Endothelial cell of umbilical vein (primary cell): ENCODE data around the gene SYN1. TPM values are rescaled to one million over a fixed set of nuclear protein-coding genes. Genes with fewer than 3 reads are reported as not detected.

Experiments used
- BruUV-seq: library from RNA; stranded (reverse); fragments of 400-500 nt; replicated peaks from 2 replicates; lab custom pipeline; 2021; lab: Mats Ljungman, UMichigan
- CTCF ChIA-PET: fragments of 300-600, 350-600 bp; sonication (Branson Sonifier 250); formaldehyde crosslinking; loops from one replicate; lab custom pipeline; 2021; ENCODE audit warnings: antibody characterized with exemption, inconsistent platforms; lab: Charles Lee
- POLR2A ChIA-PET: fragments of 300-600, 350-600 bp; sonication (Branson Sonifier 250); formaldehyde crosslinking; loops from one replicate; lab custom pipeline; 2021; ENCODE audit warnings: antibody characterized with exemption, inconsistent platforms; lab: Charles Lee
- DNase-seq: peaks from one replicate; pipeline ENCODE4 v3.0.0-alpha.2; 2011; ENCODE audit warnings: low read depth, low spot score
- FAIRE-seq: peaks from 2 replicates; lab custom pipeline; 2011; peaks lifted over from hg19 to GRCh38; lab: Jason Lieb, UNC
- H2AFZ ChIP-seq: 2 replicates; pipeline ENCODE4 v1.6.0; 2012; ENCODE audit warnings: low read depth, low read length, control low read depth, inconsistent platforms
- H3K27ac ChIP-seq: 2 replicates; pipeline ENCODE4 v1.5.1; 2011; ENCODE audit warnings: low read depth, mild to moderate bottlenecking, control low read depth, low read length, moderate library complexity; ENCODE audit not compliant: insufficient read depth
- H3K27me3 ChIP-seq, 2 experiments: 2 replicates each; pipeline versions ENCODE4 v1.6.0 to v1.6.1; 2011; ENCODE audit warnings: low read length in 2 of 2, mixed read lengths in 1 of 2; ENCODE audit not compliant: control insufficient read depth in 2 of 2, insufficient read depth in 2 of 2
- H3K36me3 ChIP-seq, 2 experiments: 2 replicates in 1 of 2; 3 replicates in 1 of 2; pipeline ENCODE4 v1.5.1; 2011; ENCODE audit warnings: low read length in 2 of 2, mild to moderate bottlenecking in 1 of 2, moderate library complexity in 1 of 2; ENCODE audit not compliant: control insufficient read depth in 2 of 2, insufficient read depth in 2 of 2; ENCODE audit errors: extremely low read depth in 1 of 2
- H3K4me1 ChIP-seq: 3 replicates; pipeline ENCODE4 v1.5.1; 2011; ENCODE audit warnings: mild to moderate bottlenecking, low read length; ENCODE audit not compliant: control insufficient read depth, insufficient read depth; ENCODE audit errors: extremely low read depth
- H3K4me2 ChIP-seq: 2 replicates; pipeline ENCODE4 v1.6.1; 2011; ENCODE audit warnings: low read length, control low read depth, mixed read lengths; ENCODE audit not compliant: insufficient read depth
- H3K4me3 ChIP-seq, 3 experiments: fragments of 200-600 bp in 1 of 3; sonication (generic), shearing (Covaris generic) in 1 of 3; replicated peaks in 1 of 3; 2 replicates each; pipeline ENCODE4 v1.5.1; 2011 to 2016; ENCODE audit warnings: control low read depth in 3 of 3, low read length in 3 of 3, mild to moderate bottlenecking in 2 of 3, inconsistent platforms in 1 of 3, low read depth in 1 of 3, moderate library complexity in 1 of 3; ENCODE audit not compliant: insufficient read depth in 1 of 3
- H3K79me2 ChIP-seq: 2 replicates; pipeline ENCODE4 v1.6.0; 2012; ENCODE audit warnings: low read length, inconsistent platforms; ENCODE audit not compliant: control insufficient read depth, insufficient read depth
- H3K9ac ChIP-seq: replicated peaks from 2 replicates; pipeline ENCODE3; 2011; ENCODE audit warnings: low read length, control low read depth; ENCODE audit not compliant: insufficient read depth; ENCODE audit errors: extremely low read depth
- H3K9me1 ChIP-seq: replicated peaks from 3 replicates; pipeline ENCODE4 v1.6.0; 2011; ENCODE audit warnings: mild to moderate bottlenecking, low read length; ENCODE audit not compliant: control insufficient read depth, insufficient read depth; ENCODE audit errors: extremely low read depth
- H3K9me3 ChIP-seq: replicated peaks from 2 replicates; pipeline ENCODE4 v1.5.1; 2012; ENCODE audit warnings: low read length, inconsistent platforms; ENCODE audit not compliant: control insufficient read depth, insufficient read depth
- H4K20me1 ChIP-seq: replicated peaks from 2 replicates; pipeline ENCODE3; 2011; ENCODE audit warnings: mild to moderate bottlenecking, low read length; ENCODE audit not compliant: control insufficient read depth, insufficient read depth; ENCODE audit errors: extremely low read depth
- EZH2 ChIP-seq: IDR thresholded peaks from 2 replicates; pipeline ENCODE4 v1.6.1; 2012; ENCODE audit warnings: borderline replicate concordance, low read depth, mild to moderate bottlenecking, moderate library complexity, low read length, inconsistent platforms; ENCODE audit not compliant: severe bottlenecking
- FOS ChIP-seq: IDR thresholded peaks from 2 replicates; pipeline ENCODE4 v1.6.1; 2011; ENCODE audit warnings: mild to moderate bottlenecking, low read length, moderate library complexity, borderline replicate concordance; ENCODE audit not compliant: insufficient read depth
- GATA2 ChIP-seq: IDR thresholded peaks from 2 replicates; pipeline ENCODE4 v1.7.0; 2011; ENCODE audit warnings: low read depth, mild to moderate bottlenecking, moderate library complexity, mixed read lengths, low read length; ENCODE audit not compliant: insufficient read length, insufficient read depth
- JUN ChIP-seq: IDR thresholded peaks from 2 replicates; pipeline ENCODE4 v1.6.1; 2011; ENCODE audit warnings: borderline replicate concordance, low read depth; ENCODE audit not compliant: insufficient read length, insufficient read depth
- MAX ChIP-seq: IDR thresholded peaks from 2 replicates; pipeline ENCODE4 v1.6.1; 2011; ENCODE audit not compliant: insufficient read depth, insufficient read length
- MYC ChIP-seq: IDR thresholded peaks from one replicate; pipeline ENCODE4 v1.6.1; 2011; ENCODE audit warnings: mild to moderate bottlenecking, low read depth, low read length
- POLR2A ChIP-seq: IDR thresholded peaks from 2 replicates; pipeline ENCODE4 v1.6.1; 2012; ENCODE audit warnings: low read depth, mild to moderate bottlenecking, control low read depth, low read length
- POLR2AphosphoS5 ChIP-seq: IDR thresholded peaks from 2 replicates; pipeline ENCODE4 v1.6.1; 2012; ENCODE audit warnings: low read depth, mild to moderate bottlenecking, control low read depth, low read length, moderate library complexity; ENCODE audit not compliant: insufficient read depth
- dilution Hi-C: fragments of 300-500 bp; cut with MboI; formaldehyde crosslinking; loops from one replicate; pipeline ENCODE4 v1.15.0; 2019; ENCODE audit warnings: low sequenced_read_pairs; ENCODE audit not compliant: extremely low pct_ligation_motif_present
- intact Hi-C: fragments of 100-400 bp; cut with micrococcal nuclease; formaldehyde crosslinking; loops from one replicate; pipeline ENCODE4 v1.10.0; 2022
- polyA plus RNA-seq, 4 experiments: library from polyadenylated mRNA; depleted of rRNA in 3 of 4; stranded (reverse) in 3 of 4; unstranded in 1 of 4; fragments of >200 nt; gene quantifications; 2 replicates each; pipeline versions ENCODE4 v1.2.1 to v1.2.3, GENCODE V29; 2011 to 2012; ENCODE audit warnings: missing spikeins in 1 of 4
- total RNA-seq: library from RNA; stranded (reverse); gene quantifications from 2 replicates; pipeline ENCODE4 v1.2.3, GENCODE V29; 2021
- TF ChIP-seq, protein P1 (sequence below), 2 donors: IDR thresholded peaks; 1 replicate in 1 of 2; 2 replicates in 1 of 2; pipeline ENCODE4 v1.5.1; 2011; ENCODE audit warnings: low read length in 2 of 2, mild to moderate bottlenecking in 2 of 2, moderate library complexity in 2 of 2, control low read depth in 1 of 2, inconsistent platforms in 1 of 2, low read depth in 1 of 2; ENCODE audit not compliant: insufficient read depth in 1 of 2; ENCODE audit errors: extremely low read depth in 1 of 2

Gene SYN1
- total and polyA plus RNA-seq, 2 donors (not counting 3 experiments of a cell fraction or from before 2014, with no cell fraction given), result not detected

DNA sequence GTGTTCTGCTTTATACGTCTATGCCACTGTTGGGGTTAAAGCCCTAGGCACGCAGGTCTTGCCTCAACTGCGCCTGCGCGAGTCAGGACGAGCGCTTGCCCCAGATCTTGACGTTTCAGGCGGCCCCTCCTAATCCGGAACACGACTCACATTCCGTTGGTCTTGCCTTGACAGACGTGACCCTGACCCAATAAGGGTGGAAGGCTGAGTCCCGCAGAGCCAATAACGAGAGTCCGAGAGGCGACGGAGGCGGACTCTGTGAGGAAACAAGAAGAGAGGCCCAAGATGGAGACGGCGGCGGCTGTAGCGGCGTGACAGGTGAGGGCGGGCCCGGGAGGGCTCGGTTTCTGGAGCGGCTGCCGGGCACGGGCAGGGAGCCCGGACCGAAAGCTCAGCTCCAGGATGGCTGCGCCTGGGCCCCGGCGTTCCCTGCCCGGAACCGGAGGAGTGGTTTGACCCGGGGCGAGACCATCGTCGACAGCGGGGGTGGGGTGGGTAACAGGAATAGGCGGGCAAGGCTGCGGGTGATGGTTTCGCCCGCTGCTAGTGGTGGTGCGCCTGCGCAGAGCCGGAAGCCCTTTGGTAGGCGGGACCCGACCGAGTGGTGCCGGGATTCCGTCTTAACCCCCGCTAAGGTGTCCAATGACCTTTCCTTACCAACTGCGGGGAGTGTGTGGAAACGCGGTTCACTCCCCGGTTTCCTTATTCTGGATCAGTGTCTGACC lies 58.6 kb downstream of the SYN1 start, which contains the start of gene ARAF:
ARAF (plus strand) TSS at position 272 of the 725 bp plus-strand sequence. CDS start 1,763 bp downstream, outside the sequence.
- DNase-seq (peak; percentile 98), FAIRE-seq (peak; percentile 100)
- H4K20me1 ChIP-seq, result no peaks in the 10 kb centered on the region
- no peaks in the 10 kb centered on the region for H3K36me3 ChIP-seq
- H3K27ac ChIP-seq, result peak within 1 kb of the TSS; percentile 84
- no peaks in the 10 kb centered on the region for H3K9me1 ChIP-seq
- no peaks in the 10 kb centered on the region for H3K27me3 ChIP-seq
- dilution Hi-C loops (no loop called here), intact Hi-C loops (loop anchor here (1.0 to 5.0 kb wide), 3 partner anchors 21 to 276 kb away; partner anchors contain the start of genes TIMP1 and ZNF81)
- peak within 1 kb of the TSS; percentile 87 for H3K4me2 ChIP-seq
- no peak for TF ChIP-seq EZH2
- no peak for TF ChIP-seq GATA2
- no peak for TF ChIP-seq FOS
- no peak for TF ChIP-seq MYC
- peak; percentile 72 for TF ChIP-seq POLR2AphosphoS5
- TF ChIP-seq JUN, result no peak
- no peak for TF ChIP-seq MAX
- TF ChIP-seq POLR2A, result peak; percentile 74
- TF ChIP-seq, protein P1, sequence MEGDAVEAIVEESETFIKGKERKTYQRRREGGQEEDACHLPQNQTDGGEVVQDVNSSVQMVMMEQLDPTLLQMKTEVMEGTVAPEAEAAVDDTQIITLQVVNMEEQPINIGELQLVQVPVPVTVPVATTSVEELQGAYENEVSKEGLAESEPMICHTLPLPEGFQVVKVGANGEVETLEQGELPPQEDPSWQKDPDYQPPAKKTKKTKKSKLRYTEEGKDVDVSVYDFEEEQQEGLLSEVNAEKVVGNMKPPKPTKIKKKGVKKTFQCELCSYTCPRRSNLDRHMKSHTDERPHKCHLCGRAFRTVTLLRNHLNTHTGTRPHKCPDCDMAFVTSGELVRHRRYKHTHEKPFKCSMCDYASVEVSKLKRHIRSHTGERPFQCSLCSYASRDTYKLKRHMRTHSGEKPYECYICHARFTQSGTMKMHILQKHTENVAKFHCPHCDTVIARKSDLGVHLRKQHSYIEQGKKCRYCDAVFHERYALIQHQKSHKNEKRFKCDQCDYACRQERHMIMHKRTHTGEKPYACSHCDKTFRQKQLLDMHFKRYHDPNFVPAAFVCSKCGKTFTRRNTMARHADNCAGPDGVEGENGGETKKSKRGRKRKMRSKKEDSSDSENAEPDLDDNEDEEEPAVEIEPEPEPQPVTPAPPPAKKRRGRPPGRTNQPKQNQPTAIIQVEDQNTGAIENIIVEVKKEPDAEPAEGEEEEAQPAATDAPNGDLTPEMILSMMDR (IDR thresholded peaks at IDR 0.05; ENCODE audit: extremely low read depth in 1 of 2, insufficient read depth in 1 of 2, low read depth in 1 of 2, low read length in 2 of 2), result no peak
- BruUV-seq, result TSS peak; percentile 66
- POLR2A ChIA-PET, result no interaction called here
- no peaks in the 10 kb centered on the region for H3K9me3 ChIP-seq
- H2AFZ ChIP-seq, result peak within 1 kb of the TSS; percentile 78
- H3K4me1 ChIP-seq, result peaks cover 10% of the 10 kb centered on the region
- CTCF ChIA-PET, result interaction anchor here (0.8 to 1.4 kb wide), 3 partner anchors 20 to 83 kb away, joined by 3 to 9 read pairs (median 3); no protein-coding TSS in a partner anchor
- peak within 1 kb of the TSS; percentile 54 to 91 (median 80) for H3K4me3 ChIP-seq
- H3K79me2 ChIP-seq, result peaks cover 19% of the 10 kb centered on the region
- H3K9ac ChIP-seq, result peak within 1 kb of the TSS; percentile 87
